Measurements from ENCODE around the gene CD69. TPM values are rescaled to one million over a fixed set of nuclear protein-coding genes. Genes with fewer than 3 reads are reported as not detected.

CD69 gene
- total and polyA plus RNA-seq, 5 experiments from 2014 or later, result 30.7 to 248 (median 73.5) TPM

DNA sequence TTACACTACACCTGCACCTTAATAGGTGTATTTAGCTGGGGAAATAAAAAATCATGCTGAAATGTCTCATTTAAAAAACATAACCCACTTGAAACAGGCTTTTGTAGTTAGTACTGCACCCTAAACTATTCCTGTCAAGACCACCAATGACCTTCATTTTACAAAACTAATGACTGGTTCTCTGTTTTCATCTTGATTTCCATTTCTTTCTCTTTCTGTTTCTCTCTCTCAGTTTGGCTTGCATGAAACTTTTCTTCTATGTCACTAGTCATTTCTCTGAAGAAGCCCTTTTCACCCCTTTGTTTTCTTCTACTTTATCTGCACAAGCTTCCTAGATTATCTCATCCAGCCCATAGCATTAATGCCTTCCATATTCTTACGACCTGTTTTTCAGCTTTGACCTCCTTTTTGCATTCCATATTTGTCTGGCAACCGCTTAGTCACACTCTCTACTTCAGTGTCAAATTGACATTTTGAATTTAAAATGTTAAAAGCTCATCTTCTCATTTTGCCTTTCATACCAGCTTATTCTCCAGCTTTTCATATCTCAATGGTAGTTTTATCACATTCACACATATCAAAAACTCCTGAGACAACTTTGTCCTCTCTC, 33.9 kb upstream of the CD69 start:
- H3K9me3 Mint-ChIP-seq, result peaks cover 0 to 5% (median 0%) of the 10 kb centered on the region in 9 donors
- H3K36me3 Mint-ChIP-seq, result no peaks in the 10 kb centered on the region
- H3K27me3 Mint-ChIP-seq, result no peaks in the 10 kb centered on the region
- peak in 1 of 10 donors; percentile 13 for DNase-seq
- POLR2A ChIA-PET, result interaction anchor here (1.3 to 6.7 kb wide), 3 partner anchors 35 to 52 kb away, joined by 5 to 84 read pairs (median 71); partner anchors contain the start of gene CD69
- no peak for ATAC-seq
- H3K27ac Mint-ChIP-seq, result peak overlapping the region; percentile 9 to 81 (median 41)
- peaks cover 22 to 68% (median 45%) of the 10 kb centered on the region in 4 donors for H3K4me1 Mint-ChIP-seq
- peak overlapping the region; percentile 1 to 78 (median 56) for H3K4me3 Mint-ChIP-seq

DNA sequence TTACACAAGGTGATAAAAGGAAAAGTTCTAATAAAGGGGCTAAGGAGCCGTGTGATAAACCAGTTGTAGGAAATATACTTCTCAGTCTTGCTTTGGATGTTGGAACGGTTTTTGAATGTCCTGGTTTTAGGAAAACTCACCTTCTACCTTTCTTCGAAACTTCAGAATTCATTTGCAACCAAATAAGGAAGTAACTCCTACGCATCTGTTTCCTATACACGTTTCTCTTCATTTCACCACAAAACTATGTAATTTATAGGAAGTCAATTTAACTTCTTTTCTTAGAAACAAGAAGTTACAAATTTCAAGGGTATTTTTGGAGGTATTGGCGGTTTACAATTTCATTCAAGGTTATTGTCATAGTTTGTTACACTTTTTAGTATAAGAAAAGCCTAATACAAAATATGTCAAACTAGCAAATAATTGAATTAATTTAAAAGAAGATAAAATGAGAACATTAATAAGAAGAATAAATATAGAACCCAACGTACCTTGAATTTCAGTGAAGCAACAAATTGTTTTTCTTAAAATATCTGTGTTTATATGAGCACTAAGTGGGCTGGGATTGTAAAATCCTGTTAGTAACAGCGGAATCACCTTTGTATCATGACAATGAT, 33.2 kb upstream of the CD69 start:
- POLR2A ChIA-PET, result interaction anchor here (1.3 to 6.7 kb wide), 3 partner anchors 34 to 51 kb away, joined by 5 to 84 read pairs (median 71); partner anchors contain the start of gene CD69
- peak overlapping the region in 9 of 10 donors; percentile 23 to 91 (median 58) for H3K27ac Mint-ChIP-seq
- peak in 1 of 2 donors; percentile 44 for ATAC-seq
- H3K9me3 Mint-ChIP-seq, result peaks cover 0 to 5% (median 0%) of the 10 kb centered on the region in 9 donors
- no peaks in the 10 kb centered on the region for H3K27me3 Mint-ChIP-seq
- peak in 3 of 10 donors; percentile 32 to 49 (median 42) for DNase-seq
- peaks cover 22 to 68% (median 45%) of the 10 kb centered on the region in 4 donors for H3K4me1 Mint-ChIP-seq
- no peaks in the 10 kb centered on the region for H3K36me3 Mint-ChIP-seq
- peak overlapping the region in 9 of 10 donors; percentile 59 to 78 (median 66) for H3K4me3 Mint-ChIP-seq

DNA sequence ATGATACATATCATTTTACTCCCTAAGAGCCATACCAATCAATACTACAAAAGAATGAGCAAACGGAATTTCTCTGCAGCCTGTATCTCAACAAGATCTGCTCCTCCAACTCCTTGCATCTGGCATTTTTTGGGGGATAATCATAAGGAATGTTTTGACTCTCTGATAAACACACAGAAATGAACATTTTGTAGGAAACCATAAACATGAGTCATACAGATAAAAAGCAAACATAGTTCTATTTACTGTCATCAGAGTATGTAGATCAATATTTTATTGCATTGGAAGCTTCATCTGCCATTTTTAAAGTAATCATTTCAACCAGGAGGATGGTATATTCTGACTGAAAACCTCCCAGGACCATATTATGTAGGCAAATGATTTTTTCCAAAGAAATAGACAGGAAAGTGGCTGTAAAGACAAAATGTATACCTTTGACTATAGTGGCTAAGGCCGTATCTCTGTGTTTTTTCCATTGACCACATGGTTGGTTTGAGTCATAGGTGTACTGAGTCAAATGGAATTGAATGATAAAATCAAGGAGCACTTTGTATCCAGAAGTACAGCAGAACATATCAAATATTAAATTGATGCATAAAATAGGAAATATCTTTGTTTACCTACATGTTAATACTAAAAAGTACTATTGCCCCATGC, 32.4 kb upstream of the CD69 start:
- POLR2A ChIA-PET, result interaction anchor here (1.1 kb wide), 1 partner anchor 35 kb away, joined by 3 read pairs; no protein-coding TSS in a partner anchor
- Mint-ChIP-seq H3K36me3 (no peaks in the 10 kb centered on the region), H3K4me1 (peaks cover 22 to 69% (median 43%) of the 10 kb centered on the region in 4 donors), H3K27ac (peak overlapping the region in 1 of 10 donors; percentile 57), H3K4me3 (peak overlapping the region in 3 of 10 donors; percentile 59 to 78 (median 64)), H3K9me3 (peaks cover 0 to 5% (median 0%) of the 10 kb centered on the region in 9 donors), H3K27me3 (no peaks in the 10 kb centered on the region)
- DNase-seq (no peak), ATAC-seq (no peak)

DNA sequence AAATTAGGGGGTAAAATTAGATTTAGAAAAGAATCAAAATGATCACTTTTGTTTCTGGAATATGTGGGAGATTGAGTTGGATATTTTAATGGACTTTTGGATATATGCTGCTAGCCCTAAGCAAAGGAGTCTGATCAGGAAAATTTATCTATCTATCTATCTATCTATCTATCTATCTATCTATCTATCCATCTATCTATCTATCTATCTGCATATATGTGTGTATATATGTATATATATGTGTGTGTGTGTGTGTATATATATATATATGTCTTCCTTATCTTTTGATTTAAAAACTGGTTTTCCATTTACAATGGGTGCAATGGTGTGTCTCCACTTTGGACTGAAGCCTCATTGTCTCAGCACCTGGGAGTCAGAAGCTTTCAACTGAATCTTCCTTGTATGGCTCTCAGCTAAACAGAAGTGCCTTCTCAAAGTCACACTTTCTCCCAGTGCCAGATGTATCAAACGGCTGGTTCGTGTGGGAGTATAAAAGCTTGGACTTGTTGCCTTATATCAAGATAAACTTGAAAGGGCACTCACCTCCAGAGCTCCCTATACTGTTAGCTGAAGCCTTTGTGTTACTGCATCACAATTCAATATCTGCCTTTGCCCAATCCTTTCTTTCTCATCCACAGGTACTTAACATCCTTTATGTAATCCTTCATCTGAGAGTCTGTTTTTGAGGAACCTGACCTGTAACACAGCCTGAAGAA, 31.6 kb upstream of the CD69 start:
- no peak for ATAC-seq
- Mint-ChIP-seq H3K4me1 (peaks cover 23 to 71% (median 40%) of the 10 kb centered on the region in 4 donors), H3K27ac (no peak overlapping the region)

DNA sequence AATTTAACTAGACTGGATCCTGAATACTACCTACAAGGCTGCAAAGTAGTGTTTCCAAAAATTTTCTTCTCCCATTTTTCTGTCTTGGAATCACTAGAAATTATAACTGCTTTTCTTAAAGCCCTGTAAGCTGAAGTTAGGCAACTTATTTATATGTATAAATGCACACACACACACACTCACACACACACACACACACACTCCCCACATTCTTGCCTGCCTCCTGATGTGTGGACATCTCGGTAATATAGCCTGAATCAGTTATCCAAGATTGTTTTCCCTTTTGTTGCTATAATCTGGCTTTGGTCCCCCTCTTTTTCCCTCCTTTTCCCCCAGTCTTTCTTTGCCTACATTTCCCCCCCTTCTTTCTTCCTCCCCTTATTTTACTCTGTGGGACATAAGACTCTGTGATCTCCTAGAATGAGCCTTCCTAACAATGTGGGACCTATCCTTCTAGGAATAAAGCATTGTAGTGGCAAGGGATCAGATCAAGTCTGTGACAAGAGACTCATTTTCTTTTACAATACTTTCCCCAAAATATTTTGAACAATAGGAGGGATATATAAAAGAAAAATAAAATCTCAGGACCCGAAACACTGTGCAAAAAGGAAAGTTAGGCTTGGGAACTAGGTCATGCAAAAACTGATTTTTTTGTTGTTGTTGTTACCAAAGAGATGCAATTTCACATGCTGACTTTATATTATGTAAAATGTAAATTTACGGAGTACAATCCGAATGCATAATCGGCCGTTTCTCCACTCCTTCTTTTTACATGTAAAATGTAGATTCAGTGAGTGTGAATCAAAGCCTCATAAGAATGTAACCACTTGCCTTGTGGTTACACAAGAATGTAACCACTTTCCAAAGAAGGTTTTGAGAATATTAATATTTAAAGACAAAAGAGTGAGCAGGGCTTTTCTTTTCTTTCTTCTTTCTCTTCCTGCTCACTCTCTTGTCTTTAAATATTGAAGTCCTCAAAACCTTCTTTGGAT, 26.3 kb upstream of the CD69 start:
- H3K4me1 Mint-ChIP-seq, result peaks cover 6 to 31% (median 7%) of the 10 kb centered on the region in 4 donors
- ATAC-seq, result no peak
- POLR2A ChIA-PET, result interaction anchor here (0.5 kb wide), 1 partner anchor 12 kb away, joined by 3 read pairs; no protein-coding TSS in a partner anchor

More for the DNA sequence above, 31.6 kb upstream of the CD69 start:
- H3K4me3 Mint-ChIP-seq, result no peak overlapping the region
- no peaks in the 10 kb centered on the region for H3K27me3 Mint-ChIP-seq
- peaks cover 0 to 5% (median 0%) of the 10 kb centered on the region in 9 donors for H3K9me3 Mint-ChIP-seq
- POLR2A ChIA-PET, result interaction anchor here (1.1 kb wide), 1 partner anchor 34 kb away, joined by 3 read pairs; no protein-coding TSS in a partner anchor
- H3K36me3 Mint-ChIP-seq, result no peaks in the 10 kb centered on the region
- no peak for DNase-seq

DNA sequence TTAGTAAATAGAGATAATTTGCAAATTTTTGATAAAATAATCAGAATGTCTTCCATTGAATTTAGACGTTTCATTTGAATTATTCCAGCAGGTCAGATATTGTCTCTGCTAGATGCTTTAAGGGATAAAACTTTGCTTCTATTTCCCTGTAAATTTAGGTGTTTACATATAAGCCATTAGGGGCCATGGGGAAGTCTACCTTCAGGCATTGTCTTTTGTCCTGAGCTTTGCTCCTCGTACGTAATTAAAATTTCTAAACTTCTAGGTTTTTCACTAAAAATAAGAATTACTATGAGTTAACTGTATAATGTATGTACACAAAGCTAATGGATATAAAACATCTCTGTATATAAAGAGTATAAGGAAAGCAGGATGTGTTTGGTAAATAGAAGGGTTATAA, 24.1 kb upstream of the CD69 start:
- ATAC-seq (no peak), DNase-seq (no peak)
- Mint-ChIP-seq H3K9me3 (no peaks in the 10 kb centered on the region), H3K4me3 (no peak overlapping the region), H3K27ac (no peak overlapping the region), H3K4me1 (peaks cover 8 to 38% (median 19%) of the 10 kb centered on the region in 4 donors), H3K36me3 (no peaks in the 10 kb centered on the region), H3K27me3 (no peaks in the 10 kb centered on the region)
- POLR2A ChIA-PET, result no interaction called here

More for the DNA sequence above, 26.3 kb upstream of the CD69 start:
- H3K27ac Mint-ChIP-seq, result peak overlapping the region in 3 of 10 donors; percentile 8 to 23 (median 11)
- H3K36me3 Mint-ChIP-seq, result no peaks in the 10 kb centered on the region
- no peaks in the 10 kb centered on the region for H3K27me3 Mint-ChIP-seq
- H3K9me3 Mint-ChIP-seq, result peaks cover 0 to 5% (median 0%) of the 10 kb centered on the region in 9 donors
- DNase-seq, result no peak
- H3K4me3 Mint-ChIP-seq, result peak overlapping the region in 1 of 10 donors; percentile 8

DNA sequence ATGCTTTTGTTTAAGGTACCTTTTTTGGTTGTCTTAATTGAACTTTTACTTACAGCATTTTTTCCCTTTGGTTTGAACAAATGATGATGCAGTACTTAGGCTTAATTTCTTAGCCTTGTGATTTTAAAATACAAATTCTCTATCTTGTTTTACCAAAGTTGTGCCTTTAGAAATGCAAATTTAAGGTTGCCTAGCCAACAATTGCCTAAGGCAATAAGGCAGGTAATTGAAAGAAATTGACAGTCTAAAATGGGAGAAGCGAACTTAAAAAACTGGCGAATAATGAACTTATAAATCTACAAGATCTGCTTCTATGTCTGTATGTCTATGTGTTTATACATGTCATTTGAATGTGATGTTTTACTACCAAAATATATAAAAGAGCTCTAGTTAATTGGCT, 23.6 kb upstream of the CD69 start:
- Mint-ChIP-seq H3K4me1 (peaks cover 12 to 43% (median 22%) of the 10 kb centered on the region in 4 donors), H3K4me3 (no peak overlapping the region), H3K9me3 (no peaks in the 10 kb centered on the region), H3K36me3 (no peaks in the 10 kb centered on the region), H3K27ac (no peak overlapping the region), H3K27me3 (no peaks in the 10 kb centered on the region)
- no peak for DNase-seq
- ATAC-seq, result no peak
- POLR2A ChIA-PET, result no interaction called here

DNA sequence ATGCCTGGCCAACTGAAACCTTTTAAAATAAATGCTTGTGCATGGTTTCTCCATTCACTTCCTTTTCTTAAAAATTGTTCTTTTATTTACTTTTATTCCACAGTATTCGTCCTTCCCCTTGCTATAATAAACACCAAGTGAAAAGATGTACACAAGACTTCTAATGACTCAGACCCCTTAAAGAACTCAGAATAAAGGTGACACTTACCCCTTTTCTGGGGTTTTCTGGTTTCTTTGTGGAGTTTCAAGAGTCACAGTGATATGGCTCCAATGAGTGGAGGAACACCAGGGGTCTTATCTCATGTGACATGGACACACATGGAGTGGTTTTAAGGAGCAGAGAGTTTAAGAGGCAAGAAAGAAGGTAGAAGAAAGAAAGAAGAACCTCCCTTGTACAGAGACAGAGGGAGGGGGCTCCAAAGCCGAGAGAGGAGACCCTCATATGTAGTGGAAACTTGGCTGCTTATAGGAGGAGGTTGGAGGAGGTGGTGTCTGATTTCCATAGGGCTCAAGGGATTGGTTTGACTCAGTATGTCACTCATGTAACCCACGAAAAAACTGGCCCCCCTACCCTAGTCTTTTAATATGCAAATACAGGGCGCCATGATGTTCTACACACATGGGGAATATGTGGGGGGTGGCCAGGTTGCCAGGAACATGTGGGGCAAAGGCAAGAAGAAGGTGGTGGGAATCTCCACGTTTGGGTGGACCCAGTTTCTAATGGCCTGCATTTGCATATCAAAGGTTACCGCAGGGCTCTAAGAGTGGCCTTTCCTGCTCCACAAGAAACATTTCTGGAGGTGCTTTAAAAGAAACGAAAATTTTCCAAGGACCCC, 22.1 kb upstream of the CD69 start:
- Mint-ChIP-seq H3K36me3 (no peaks in the 10 kb centered on the region), H3K27me3 (no peaks in the 10 kb centered on the region), H3K27ac (peak overlapping the region in 1 of 10 donors; percentile 18), H3K4me1 (peaks cover 14 to 49% (median 26%) of the 10 kb centered on the region in 4 donors), H3K9me3 (no peaks in the 10 kb centered on the region), H3K4me3 (no peak overlapping the region)
- POLR2A ChIA-PET, result interaction anchor here (0.6 to 1.0 kb wide), 2 partner anchors 22 to 27 kb away, joined by 4 read pairs; partner anchors contain the start of gene CD69
- DNase-seq (no peak), ATAC-seq (no peak)

DNA sequence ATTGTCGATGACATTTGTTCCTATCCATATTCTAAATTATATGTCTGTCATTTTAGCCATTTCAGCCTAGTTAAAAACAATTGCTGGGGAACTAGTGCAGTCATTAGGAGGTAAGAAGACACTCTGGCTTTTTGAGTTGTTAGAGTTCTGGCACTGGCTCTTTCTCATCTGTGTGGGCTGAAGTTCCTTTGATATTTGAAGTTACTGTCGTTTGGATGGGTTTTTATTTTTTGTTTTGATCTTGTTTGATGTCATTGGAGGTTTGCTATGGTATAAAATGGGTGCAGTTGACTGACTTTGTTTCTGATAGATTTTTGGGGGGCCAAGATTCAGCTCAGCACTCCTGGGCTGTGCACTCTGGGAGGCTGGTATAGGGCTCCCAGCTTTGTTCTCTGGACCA, 20.7 kb upstream of the CD69 start:
- no peaks in the 10 kb centered on the region for H3K36me3 Mint-ChIP-seq
- ATAC-seq (peak; percentile 61 to 64), DNase-seq (peak in 2 of 10 donors; percentile 40)
- peak overlapping the region in 7 of 10 donors; percentile 0 to 69 (median 5) for H3K27ac Mint-ChIP-seq
- POLR2A ChIA-PET, result interaction anchor here (0.7 to 1.0 kb wide), 3 partner anchors 21 to 776 kb away, joined by 3 to 5 read pairs (median 4); partner anchors contain the start of gene CD69
- H3K4me1 Mint-ChIP-seq, result peaks cover 16 to 51% (median 35%) of the 10 kb centered on the region in 4 donors
- H3K9me3 Mint-ChIP-seq, result no peaks in the 10 kb centered on the region
- H3K27me3 Mint-ChIP-seq, result no peaks in the 10 kb centered on the region
- H3K4me3 Mint-ChIP-seq, result peak overlapping the region in 8 of 10 donors; percentile 2 to 43 (median 26)

DNA sequence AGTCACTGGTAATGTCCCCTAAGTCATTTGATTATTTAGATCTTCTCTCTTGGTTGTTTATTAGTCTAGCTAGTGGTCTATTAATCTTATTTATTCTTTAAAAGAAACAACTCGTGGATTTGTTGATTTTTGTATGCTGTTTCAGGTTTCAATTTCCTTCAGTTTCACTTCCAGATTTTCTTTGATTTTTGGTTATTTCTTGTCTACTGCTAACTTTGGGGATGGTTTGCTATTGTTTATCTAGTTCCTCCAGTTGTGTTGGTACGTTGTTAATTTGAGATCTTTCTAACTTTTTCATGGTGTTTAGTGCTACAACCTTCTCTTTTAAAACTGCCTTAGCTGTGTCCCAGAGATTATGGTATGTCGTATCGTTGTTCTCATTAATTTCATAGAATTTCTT, 18.5 kb upstream of the CD69 start:
- Mint-ChIP-seq H3K27me3 (no peaks in the 10 kb centered on the region), H3K9me3 (no peaks in the 10 kb centered on the region), H3K27ac (peak overlapping the region in 1 of 10 donors; percentile 26), H3K4me3 (no peak overlapping the region), H3K4me1 (peaks cover 19 to 67% (median 54%) of the 10 kb centered on the region in 4 donors), H3K36me3 (no peaks in the 10 kb centered on the region)
- POLR2A ChIA-PET, result interaction anchor here (0.9 kb wide), 1 partner anchor 12 kb away, joined by 3 read pairs; no protein-coding TSS in a partner anchor
- ATAC-seq (no peak), DNase-seq (no peak)

Measured in naive thymus-derived CD8-positive, alpha-beta T cell (primary cell).